Putamen (tissue), 1 donor: ENCODE measurements around the gene IMPA2.
"Not testable (repeated sequence)": the region's sequence is repeated elsewhere in the genome, so short reads cannot be mapped to it uniquely, and the experiment has no call there.

Experiments
- DNase-seq: peaks from one replicate; pipeline ENCODE4 v3.0.0-alpha.2; 2016; ENCODE audit warnings: low spot score

IMPA2 gene

GRCh38 chr18:12049978-12050811, 68.9 kb downstream of the IMPA2 start:
- DNase-seq: no peak

- DNase-seq: no peak
These were observed 71.6 kb downstream of the IMPA2 start for GRCh38 chr18:12052866-12053265.

- no peak for DNase-seq
These were observed 72.0 kb downstream of the IMPA2 start for GRCh38 chr18:12053289-12053688.

- no peak for DNase-seq
These were observed 75.0 kb downstream of the IMPA2 start for GRCh38 chr18:12056034-12056883.

- no peak for DNase-seq
These were observed 75.6 kb downstream of the IMPA2 start for GRCh38 chr18:12056884-12057402.

GRCh38 chr18:12057419-12058039, 76.2 kb downstream of the IMPA2 start:
- DNase-seq: no peak

GRCh38 chr18:12059334-12060181, 78.3 kb downstream of the IMPA2 start:
- no peak for DNase-seq

GRCh38 chr18:12060182-12060870, 79.0 kb downstream of the IMPA2 start:
- no peak for DNase-seq

GRCh38 chr18:12061685-12062084, 80.4 kb downstream of the IMPA2 start:
- DNase-seq: no peak

- DNase-seq: no peak
These were observed 81.7 kb downstream of the IMPA2 start for GRCh38 chr18:12062974-12063373.

- DNase-seq: no peak
These were observed 82.9 kb downstream of the IMPA2 start for GRCh38 chr18:12064086-12064763.

- no peak for DNase-seq
These were observed 84.1 kb downstream of the IMPA2 start for GRCh38 chr18:12065397-12065796.

- no peak for DNase-seq
These were observed 85.7 kb downstream of the IMPA2 start for GRCh38 chr18:12066910-12067511.

GRCh38 chr18:12067671-12068070, 86.4 kb downstream of the IMPA2 start:
- no peak for DNase-seq

- not testable (repeated sequence) for DNase-seq
These were observed 87.1 kb downstream of the IMPA2 start for GRCh38 chr18:12068316-12068949.

- DNase-seq: no peak
These were observed 87.6 kb downstream of the IMPA2 start for GRCh38 chr18:12068950-12069320.

- not testable (repeated sequence) for DNase-seq
These were observed 89.8 kb downstream of the IMPA2 start for GRCh38 chr18:12071066-12071465.

- DNase-seq: no peak
These were observed 91.7 kb downstream of the IMPA2 start for GRCh38 chr18:12072996-12073395.

- no peak for DNase-seq
These were observed 93.4 kb downstream of the IMPA2 start for GRCh38 chr18:12074736-12075135.
